ENCODE results near the gene KATNIP. TPM values are rescaled to one million over a fixed set of nuclear protein-coding genes. Genes with fewer than 3 reads are reported as not detected.

Gene KATNIP
- total and polyA plus RNA-seq, 2 donors (not counting 1 experiment from before 2014, with no cell fraction given), result 11.4 to 22.8 TPM

DNA sequence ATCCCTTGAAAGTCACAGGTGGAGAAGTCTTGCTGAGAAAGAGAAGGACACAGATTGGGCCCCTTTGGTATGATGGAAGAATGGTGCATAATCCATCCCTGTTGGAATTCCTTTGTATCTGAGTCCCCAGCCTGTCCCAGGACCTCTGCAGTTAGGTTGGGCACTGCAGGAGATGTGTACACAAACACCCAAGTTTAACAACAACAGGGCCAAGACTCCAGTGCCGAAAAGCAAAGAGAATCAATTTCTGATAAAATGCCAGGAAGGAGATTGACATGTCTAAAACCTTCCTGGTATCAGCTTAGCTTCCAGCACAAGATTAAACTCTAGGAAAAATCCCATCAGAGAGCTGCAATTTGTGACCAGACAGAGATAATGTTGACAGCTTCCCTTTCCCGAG, 32.9 kb downstream of the KATNIP start:
- H3K4me3 ChIP-seq (replicated peaks in 1 of 4; ENCODE audit: control extremely low read depth in 1 of 4, insufficient read depth in 1 of 4, low read depth in 3 of 4, low read length in 4 of 4), result no peak overlapping the region
- DNase-seq (ENCODE audit: low read depth in 2 of 2), result no peak
- no peak overlapping the region for H3K9ac ChIP-seq (ENCODE audit: insufficient read depth, low read length)
- H3K4me2 ChIP-seq (ENCODE audit: extremely low read depth, insufficient read depth, low read length), result no peak overlapping the region
- no peaks in the 10 kb centered on the region for H4K20me1 ChIP-seq (ENCODE audit: control insufficient read depth, extremely low read depth, insufficient read depth, low read length)
- peaks cover 6% of the 10 kb centered on the region for H3K4me1 ChIP-seq (ENCODE audit: control insufficient read depth, extremely low read depth, insufficient read depth, low read length)
- no peaks in the 10 kb centered on the region for H3K27me3 ChIP-seq (ENCODE audit: control insufficient read depth, insufficient read depth, low read length)
- no peaks in the 10 kb centered on the region for H3K79me2 ChIP-seq (ENCODE audit: control insufficient read depth, insufficient read depth, low read length)
- no peak overlapping the region for H2AFZ ChIP-seq (ENCODE audit: low read length)
- no peaks in the 10 kb centered on the region for H3K9me3 ChIP-seq (ENCODE audit: control insufficient read depth, insufficient read depth, low read depth, low read length)
- no peak overlapping the region for H3K27ac ChIP-seq (ENCODE audit: insufficient read depth, low read length)
- TF ChIP-seq EZH2 (IDR thresholded peaks at IDR 0.05; ENCODE audit: low read length, missing control alignments), result no peak
- TF ChIP-seq, protein P1, sequence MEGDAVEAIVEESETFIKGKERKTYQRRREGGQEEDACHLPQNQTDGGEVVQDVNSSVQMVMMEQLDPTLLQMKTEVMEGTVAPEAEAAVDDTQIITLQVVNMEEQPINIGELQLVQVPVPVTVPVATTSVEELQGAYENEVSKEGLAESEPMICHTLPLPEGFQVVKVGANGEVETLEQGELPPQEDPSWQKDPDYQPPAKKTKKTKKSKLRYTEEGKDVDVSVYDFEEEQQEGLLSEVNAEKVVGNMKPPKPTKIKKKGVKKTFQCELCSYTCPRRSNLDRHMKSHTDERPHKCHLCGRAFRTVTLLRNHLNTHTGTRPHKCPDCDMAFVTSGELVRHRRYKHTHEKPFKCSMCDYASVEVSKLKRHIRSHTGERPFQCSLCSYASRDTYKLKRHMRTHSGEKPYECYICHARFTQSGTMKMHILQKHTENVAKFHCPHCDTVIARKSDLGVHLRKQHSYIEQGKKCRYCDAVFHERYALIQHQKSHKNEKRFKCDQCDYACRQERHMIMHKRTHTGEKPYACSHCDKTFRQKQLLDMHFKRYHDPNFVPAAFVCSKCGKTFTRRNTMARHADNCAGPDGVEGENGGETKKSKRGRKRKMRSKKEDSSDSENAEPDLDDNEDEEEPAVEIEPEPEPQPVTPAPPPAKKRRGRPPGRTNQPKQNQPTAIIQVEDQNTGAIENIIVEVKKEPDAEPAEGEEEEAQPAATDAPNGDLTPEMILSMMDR (conservative IDR thresholded peaks at IDR 0.05 in 1 of 2, IDR thresholded peaks at IDR 0.05 in 1 of 2; ENCODE audit: low read depth in 1 of 2, low read length in 2 of 2), result no peak
- H3K36me3 ChIP-seq (ENCODE audit: control insufficient read depth, insufficient read depth, low read length), result no peaks in the 10 kb centered on the region

DNA sequence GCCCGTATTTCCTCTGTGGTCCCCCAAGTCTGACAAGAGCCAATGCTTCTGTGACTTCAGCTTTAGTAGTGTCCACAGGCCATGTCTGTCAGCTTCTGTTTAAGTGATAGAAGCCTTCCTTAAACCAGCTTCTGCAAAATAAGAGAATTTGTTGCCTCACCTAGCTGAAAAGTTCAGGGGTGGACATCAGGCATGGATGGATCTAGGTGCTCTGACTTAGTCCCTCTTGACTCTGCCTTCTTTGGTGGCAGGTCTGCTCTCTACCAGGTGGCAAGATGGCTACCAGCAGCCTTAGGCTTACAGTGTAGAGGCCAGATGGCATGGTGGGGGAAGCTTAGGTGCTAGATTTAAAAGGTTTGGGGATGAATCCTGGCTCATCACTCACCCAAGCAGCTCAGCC, 33.7 kb downstream of the KATNIP start:
- Histone ChIP-seq H3K27ac (ENCODE audit: insufficient read depth, low read length) (no peak overlapping the region), H3K79me2 (ENCODE audit: control insufficient read depth, insufficient read depth, low read length) (no peaks in the 10 kb centered on the region), H3K9me3 (ENCODE audit: control insufficient read depth, insufficient read depth, low read depth, low read length) (no peaks in the 10 kb centered on the region), H3K4me3 (replicated peaks in 1 of 4; ENCODE audit: control extremely low read depth in 1 of 4, insufficient read depth in 1 of 4, low read depth in 3 of 4, low read length in 4 of 4) (no peak overlapping the region), H4K20me1 (ENCODE audit: control insufficient read depth, extremely low read depth, insufficient read depth, low read length) (no peaks in the 10 kb centered on the region), H3K9ac (ENCODE audit: insufficient read depth, low read length) (no peak overlapping the region), H3K4me2 (ENCODE audit: extremely low read depth, insufficient read depth, low read length) (no peak overlapping the region), H3K36me3 (ENCODE audit: control insufficient read depth, insufficient read depth, low read length) (no peaks in the 10 kb centered on the region), H3K4me1 (ENCODE audit: control insufficient read depth, extremely low read depth, insufficient read depth, low read length) (peaks cover 6% of the 10 kb centered on the region), H3K27me3 (ENCODE audit: control insufficient read depth, insufficient read depth, low read length) (no peaks in the 10 kb centered on the region), H2AFZ (ENCODE audit: low read length) (no peak overlapping the region)
- TF ChIP-seq, protein P1 (conservative IDR thresholded peaks at IDR 0.05 in 1 of 2, IDR thresholded peaks at IDR 0.05 in 1 of 2; ENCODE audit: low read depth in 1 of 2, low read length in 2 of 2), result no peak
- TF ChIP-seq EZH2 (IDR thresholded peaks at IDR 0.05; ENCODE audit: low read length, missing control alignments), result no peak
- DNase-seq (ENCODE audit: low read depth in 2 of 2), result no peak

DNA sequence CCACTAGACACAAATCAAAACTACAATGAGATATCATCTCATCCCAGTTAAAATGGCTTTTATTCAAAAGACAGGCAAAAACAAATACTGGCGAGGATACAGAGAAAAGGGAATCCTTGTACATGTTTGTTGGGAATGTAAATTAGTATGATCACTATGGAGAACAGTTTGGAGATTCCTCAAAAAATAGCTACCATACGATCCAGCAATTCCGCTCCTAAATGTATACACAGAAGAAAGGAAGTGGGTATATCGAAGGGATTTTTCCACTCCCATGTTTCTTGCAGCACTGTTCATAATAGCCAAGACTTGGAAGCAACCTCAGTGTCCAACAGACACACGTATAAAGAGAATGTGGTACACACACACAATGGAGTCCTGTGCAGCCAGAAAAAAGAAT, 35.3 kb downstream of the KATNIP start:
- H3K36me3 ChIP-seq (ENCODE audit: control insufficient read depth, insufficient read depth, low read length), result no peaks in the 10 kb centered on the region
- no peaks in the 10 kb centered on the region for H3K27me3 ChIP-seq (ENCODE audit: control insufficient read depth, insufficient read depth, low read length)
- H3K4me3 ChIP-seq (replicated peaks in 1 of 4; ENCODE audit: control extremely low read depth in 1 of 4, insufficient read depth in 1 of 4, low read depth in 3 of 4, low read length in 4 of 4), result no peak overlapping the region
- H3K9me3 ChIP-seq (ENCODE audit: control insufficient read depth, insufficient read depth, low read depth, low read length), result no peaks in the 10 kb centered on the region
- no peaks in the 10 kb centered on the region for H4K20me1 ChIP-seq (ENCODE audit: control insufficient read depth, extremely low read depth, insufficient read depth, low read length)
- no peak overlapping the region for H3K9ac ChIP-seq (ENCODE audit: insufficient read depth, low read length)
- no peaks in the 10 kb centered on the region for H3K4me1 ChIP-seq (ENCODE audit: control insufficient read depth, extremely low read depth, insufficient read depth, low read length)
- H3K4me2 ChIP-seq (ENCODE audit: extremely low read depth, insufficient read depth, low read length), result no peak overlapping the region
- DNase-seq (ENCODE audit: low read depth in 2 of 2), result no peak
- no peak for TF ChIP-seq EZH2 (IDR thresholded peaks at IDR 0.05; ENCODE audit: low read length, missing control alignments)
- TF ChIP-seq, protein P1 (conservative IDR thresholded peaks at IDR 0.05 in 1 of 2, IDR thresholded peaks at IDR 0.05 in 1 of 2; ENCODE audit: low read depth in 1 of 2, low read length in 2 of 2), result no peak
- no peak overlapping the region for H3K27ac ChIP-seq (ENCODE audit: insufficient read depth, low read length)
- H3K79me2 ChIP-seq (ENCODE audit: control insufficient read depth, insufficient read depth, low read length), result no peaks in the 10 kb centered on the region
- no peak overlapping the region for H2AFZ ChIP-seq (ENCODE audit: low read length)

Measured in fibroblast of lung (primary cell).